Loucy (cell line): ENCODE data around the gene ADGRB3.

ENCODE experiments used
- EZH2phosphoT487 ChIP-seq: fragments of 200-600 bp; IDR thresholded peaks from 2 replicates; pipeline ENCODE4 v1.6.1; 2018; ENCODE audit warnings: antibody characterized with exemption, mild to moderate bottlenecking, moderate library complexity, borderline replicate concordance
- TF ChIP-seq, protein P1 (sequence below): fragments of 200-600 bp; sonication (generic); conservative IDR thresholded peaks from 2 replicates; pipeline ENCODE4 v1.5.1; 2014; ENCODE audit warnings: mild to moderate bottlenecking, antibody characterized with exemption, low read length

GRCh38 chr6:68978411-68978810 lies 343.3 kb downstream of the ADGRB3 start:
- TF ChIP-seq, protein P1, sequence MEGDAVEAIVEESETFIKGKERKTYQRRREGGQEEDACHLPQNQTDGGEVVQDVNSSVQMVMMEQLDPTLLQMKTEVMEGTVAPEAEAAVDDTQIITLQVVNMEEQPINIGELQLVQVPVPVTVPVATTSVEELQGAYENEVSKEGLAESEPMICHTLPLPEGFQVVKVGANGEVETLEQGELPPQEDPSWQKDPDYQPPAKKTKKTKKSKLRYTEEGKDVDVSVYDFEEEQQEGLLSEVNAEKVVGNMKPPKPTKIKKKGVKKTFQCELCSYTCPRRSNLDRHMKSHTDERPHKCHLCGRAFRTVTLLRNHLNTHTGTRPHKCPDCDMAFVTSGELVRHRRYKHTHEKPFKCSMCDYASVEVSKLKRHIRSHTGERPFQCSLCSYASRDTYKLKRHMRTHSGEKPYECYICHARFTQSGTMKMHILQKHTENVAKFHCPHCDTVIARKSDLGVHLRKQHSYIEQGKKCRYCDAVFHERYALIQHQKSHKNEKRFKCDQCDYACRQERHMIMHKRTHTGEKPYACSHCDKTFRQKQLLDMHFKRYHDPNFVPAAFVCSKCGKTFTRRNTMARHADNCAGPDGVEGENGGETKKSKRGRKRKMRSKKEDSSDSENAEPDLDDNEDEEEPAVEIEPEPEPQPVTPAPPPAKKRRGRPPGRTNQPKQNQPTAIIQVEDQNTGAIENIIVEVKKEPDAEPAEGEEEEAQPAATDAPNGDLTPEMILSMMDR = no peak
- TF ChIP-seq EZH2phosphoT487 = no peak
